Ovary (tissue), 3 donors: Measurements from ENCODE around the gene VAPB.

ENCODE experiments used
- CTCF ChIP-seq, 3 donors: fragments of 450-650 bp in 2 of 3; fragments of 200-600 bp in 1 of 3; IDR thresholded peaks; one replicate each; pipeline versions ENCODE4 v1.5.1 to v1.8.0; 2016 to 2022; ENCODE audit warnings: antibody characterized with exemption in 3 of 3, mild to moderate bottlenecking in 1 of 3
- EP300 ChIP-seq: sonication (generic); formaldehyde crosslinking; IDR thresholded peaks from one replicate; pipeline ENCODE4 v1.6.1; 2017; ENCODE audit warnings: antibody characterized with exemption
- donor health status: DM: no; HTN: no; CAD: no.

- TF ChIP-seq CTCF (IDR thresholded peaks at IDR 0.05): no peak
- TF ChIP-seq EP300: no peak
Measured at GRCh38 chr20:58448958-58449357, 59.9 kb downstream of the VAPB start.
